NCI-H2107 treated with DMSO at 0.1 percent for 48 hours (cell line): ENCODE results near the gene NTM.

Experiments
- DNase-seq: peaks from one replicate; lab custom pipeline; 2025; ENCODE audit not compliant: unreplicated experiment; lab: John Stamatoyannopoulos, UW

The NTM gene

GRCh38 chr11:131593301-131593700 is 222.9 kb downstream of the NTM start:
- no peak for DNase-seq

- no peak for DNase-seq
Measured at GRCh38 chr11:131595797-131596196, 225.4 kb downstream of the NTM start.

GRCh38 chr11:131597890-131598289 is 227.5 kb downstream of the NTM start:
- no peak for DNase-seq

GRCh38 chr11:131598305-131598704 is 227.9 kb downstream of the NTM start:
- DNase-seq, result no peak

- no peak for DNase-seq
Measured at GRCh38 chr11:131599285-131599684, 228.9 kb downstream of the NTM start.

- DNase-seq, result no peak
Measured at GRCh38 chr11:131600628-131601027, 230.2 kb downstream of the NTM start.

GRCh38 chr11:131601586-131601985 is 231.2 kb downstream of the NTM start:
- no peak for DNase-seq

GRCh38 chr11:131602431-131602830 is 232.0 kb downstream of the NTM start:
- DNase-seq, result no peak

GRCh38 chr11:131606811-131607335 is 236.5 kb downstream of the NTM start:
- DNase-seq, result no peak

GRCh38 chr11:131609337-131609736 is 238.9 kb downstream of the NTM start:
- DNase-seq, result no peak

GRCh38 chr11:131609921-131610320 is 239.5 kb downstream of the NTM start:
- no peak for DNase-seq

GRCh38 chr11:131611322-131611721 is 240.9 kb downstream of the NTM start:
- DNase-seq, result no peak

GRCh38 chr11:131612533-131612932 is 242.1 kb downstream of the NTM start:
- DNase-seq, result no peak

GRCh38 chr11:131614631-131615030 is 244.2 kb downstream of the NTM start:
- DNase-seq, result no peak

- DNase-seq, result no peak
Measured at GRCh38 chr11:131615611-131616010, 245.2 kb downstream of the NTM start.

GRCh38 chr11:131616481-131617140 is 246.2 kb downstream of the NTM start:
- DNase-seq, result no peak

- no peak for DNase-seq
Measured at GRCh38 chr11:131618201-131618600, 247.8 kb downstream of the NTM start.

- DNase-seq, result no peak
Measured at GRCh38 chr11:131622193-131622592, 251.8 kb downstream of the NTM start.

- DNase-seq, result no peak
Measured at GRCh38 chr11:131624531-131624930, 254.1 kb downstream of the NTM start.

- DNase-seq, result no peak
Measured at GRCh38 chr11:131626788-131627187, 256.4 kb downstream of the NTM start.

GRCh38 chr11:131628739-131629138 is 258.3 kb downstream of the NTM start:
- no peak for DNase-seq

- no peak for DNase-seq
Measured at GRCh38 chr11:131629925-131630540, 259.6 kb downstream of the NTM start.

GRCh38 chr11:131632971-131633370 is 262.6 kb downstream of the NTM start:
- no peak for DNase-seq
